Fibroblast of the conjunctiva (primary cell): Measurements from ENCODE around the gene KLHL13.
"Not testable (repeated sequence)": the region's sequence is repeated elsewhere in the genome, so short reads cannot be mapped to it uniquely, and the experiment has no call there.

Experiments
- DNase-seq: peaks from one replicate; pipeline ENCODE4 v3.0.0-alpha.2; 2010; ENCODE audit warnings: low read depth

Gene KLHL13

DNA sequence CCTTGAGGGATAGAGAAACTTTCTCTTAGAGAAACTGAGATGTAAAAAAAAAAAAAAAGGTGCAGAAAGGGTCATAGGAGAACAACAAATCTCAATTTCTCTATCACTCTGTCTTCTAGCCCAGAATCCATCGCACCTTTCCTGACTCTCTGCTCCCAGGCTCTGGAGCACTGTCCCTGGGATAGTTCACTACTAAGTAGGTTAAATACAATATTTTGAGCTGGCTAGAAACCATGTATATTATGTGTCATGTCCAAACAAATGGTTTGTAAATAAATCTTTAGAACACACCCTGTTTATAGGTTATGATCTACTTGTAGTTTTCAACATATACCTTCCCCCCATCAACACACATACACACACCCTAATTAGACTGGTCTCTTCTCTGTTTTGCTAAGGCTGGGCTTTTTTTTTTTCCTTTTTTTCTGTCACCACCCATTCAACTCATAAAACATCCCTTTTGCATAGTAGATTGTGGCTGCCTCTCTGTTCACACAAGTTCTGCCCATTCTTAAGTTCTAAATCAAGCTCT lies 124.4 kb downstream of the KLHL13 start:
- DNase-seq = no peak

DNA sequence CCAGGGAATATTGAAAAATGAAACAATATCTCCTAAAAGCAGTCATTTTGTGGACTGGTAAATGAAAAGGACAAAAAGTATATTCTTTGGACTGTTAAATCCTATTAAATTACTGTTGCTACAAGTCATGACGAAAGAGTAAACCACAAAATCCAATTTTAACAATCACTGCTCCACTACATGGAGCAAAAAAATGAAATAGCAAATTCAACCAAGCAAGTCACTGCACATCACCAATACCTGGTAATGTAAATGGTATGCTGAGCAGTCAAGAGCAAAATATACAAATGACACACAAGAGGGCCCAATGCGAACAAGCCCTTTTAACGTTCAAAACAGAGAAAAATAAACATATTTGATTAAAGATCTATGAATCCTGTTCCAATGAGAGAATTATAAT lies 126.2 kb downstream of the KLHL13 start:
- DNase-seq = no peak

- no peak for DNase-seq
These were observed 127.1 kb downstream of the KLHL13 start for GRCh38 chrX:117989512-117989911.

GRCh38 chrX:117987373-117987772 lies 129.2 kb downstream of the KLHL13 start:
- DNase-seq = peak; percentile 28

GRCh38 chrX:117985241-117985640 lies 131.4 kb downstream of the KLHL13 start:
- DNase-seq = no peak

DNA sequence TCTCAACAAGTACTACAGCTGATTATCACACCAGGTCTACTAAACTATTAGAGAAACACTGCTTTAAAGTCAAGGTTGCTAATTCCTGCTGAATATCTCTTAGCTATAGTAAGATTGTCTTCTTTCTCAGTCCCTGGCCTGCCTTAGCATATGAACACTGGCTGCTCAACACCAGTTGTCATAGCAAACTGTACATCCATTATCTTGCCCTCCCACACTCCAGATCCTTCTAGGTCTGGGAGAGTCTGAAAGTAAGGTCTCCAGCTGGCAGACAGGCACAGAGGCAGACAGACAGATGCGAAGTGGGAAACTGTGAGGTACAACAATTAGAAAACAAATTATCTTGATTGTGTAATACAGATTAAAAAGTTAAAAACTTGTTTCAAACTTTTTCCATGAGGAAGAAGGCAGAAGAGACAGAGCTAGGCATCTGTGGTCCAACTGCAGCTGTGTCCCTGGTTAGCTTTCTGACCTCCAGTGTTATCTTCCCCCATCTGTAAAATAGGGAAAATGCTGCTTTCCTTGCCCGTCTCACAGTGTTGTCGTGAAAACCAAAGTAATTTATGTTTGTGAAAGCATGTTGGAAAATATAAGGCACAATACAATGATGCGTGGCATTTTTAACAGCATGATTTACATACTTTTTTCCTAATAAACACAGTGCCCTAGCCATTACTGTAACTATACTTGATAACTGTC lies 133.8 kb downstream of the KLHL13 start:
- DNase-seq = no peak

GRCh38 chrX:117978402-117978801 lies 138.2 kb downstream of the KLHL13 start:
- DNase-seq = no peak

- DNase-seq = peak; percentile 42
These were observed 139.1 kb downstream of the KLHL13 start for GRCh38 chrX:117977526-117977925.

DNA sequence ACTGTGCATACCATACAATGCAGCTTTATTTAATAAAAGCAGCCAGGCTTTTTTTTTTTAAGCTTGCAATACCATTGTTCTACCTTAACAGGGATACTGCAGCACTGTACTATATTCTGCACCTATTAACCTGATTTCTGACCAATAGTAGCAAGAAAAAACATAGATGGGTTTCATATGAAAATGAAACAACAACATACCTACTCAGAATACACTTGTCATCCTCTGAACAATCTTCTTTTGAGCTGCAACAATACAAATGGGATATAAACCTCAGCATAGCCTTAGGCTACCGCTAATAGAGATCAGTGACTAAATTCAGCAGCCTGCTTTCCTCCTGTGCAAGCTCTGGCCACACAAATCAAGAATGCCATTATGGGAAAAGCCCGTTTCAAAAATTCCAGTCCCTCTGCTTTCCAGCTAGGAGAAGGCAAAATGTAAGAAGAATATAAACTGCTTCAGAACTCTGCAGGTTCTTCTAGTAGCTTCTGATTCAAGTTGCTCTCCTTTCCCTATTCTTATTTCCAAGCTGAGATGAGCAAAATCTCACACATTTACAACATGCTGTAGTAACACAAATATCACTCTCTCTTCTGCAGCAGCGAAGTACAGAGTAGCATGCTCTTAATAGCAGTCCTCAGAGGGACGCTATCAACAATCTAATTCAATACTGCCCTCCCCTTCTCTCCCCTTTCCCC lies 143.4 kb downstream of the KLHL13 start:
- no peak for DNase-seq

GRCh38 chrX:117972711-117973109 lies 143.9 kb downstream of the KLHL13 start:
- peak; percentile 32 for DNase-seq

- no peak for DNase-seq
These were observed 146.8 kb downstream of the KLHL13 start for GRCh38 chrX:117969782-117970181.

DNA sequence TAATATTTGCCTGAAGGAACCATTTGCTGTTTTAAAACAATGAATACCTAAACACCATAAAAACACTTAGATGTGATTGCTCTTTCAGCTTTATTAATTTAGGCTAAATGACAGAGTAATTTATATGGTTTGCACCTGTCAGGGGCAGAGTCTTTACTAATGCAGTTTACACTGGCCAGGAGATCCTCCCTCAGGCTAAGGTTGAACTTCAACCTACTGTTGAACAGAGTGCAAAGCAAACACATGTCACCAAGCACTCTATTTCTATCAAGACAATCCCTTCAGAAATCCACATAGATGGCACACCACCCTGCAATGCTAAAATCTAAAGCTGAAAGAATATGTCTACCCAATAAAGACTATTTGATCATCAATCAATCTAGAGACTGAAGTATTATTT lies 147.3 kb downstream of the KLHL13 start:
- no peak for DNase-seq

DNA sequence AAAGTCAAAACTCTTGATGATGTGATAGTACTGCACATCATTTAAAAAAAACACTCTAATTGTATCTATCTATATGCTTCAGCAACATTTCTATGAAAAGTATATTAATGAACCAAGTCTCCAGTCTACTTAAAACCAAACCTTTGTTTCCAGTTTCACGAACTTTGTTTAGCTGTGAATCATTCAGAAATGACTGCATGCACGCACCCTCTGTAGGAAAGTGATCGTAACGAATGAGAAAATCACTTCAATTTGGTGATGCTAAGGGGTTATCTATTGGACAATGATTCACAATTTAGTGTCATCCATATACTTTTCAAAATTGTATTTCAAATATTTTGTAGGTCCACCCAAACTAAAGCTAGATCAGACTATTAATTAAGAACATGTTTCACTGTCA lies 157.6 kb downstream of the KLHL13 start:
- DNase-seq = no peak

- DNase-seq = no peak
These were observed 159.5 kb downstream of the KLHL13 start for GRCh38 chrX:117957128-117957527.

- not testable (repeated sequence) for DNase-seq
These were observed 177.3 kb downstream of the KLHL13 start for GRCh38 chrX:117939296-117939695.

DNA sequence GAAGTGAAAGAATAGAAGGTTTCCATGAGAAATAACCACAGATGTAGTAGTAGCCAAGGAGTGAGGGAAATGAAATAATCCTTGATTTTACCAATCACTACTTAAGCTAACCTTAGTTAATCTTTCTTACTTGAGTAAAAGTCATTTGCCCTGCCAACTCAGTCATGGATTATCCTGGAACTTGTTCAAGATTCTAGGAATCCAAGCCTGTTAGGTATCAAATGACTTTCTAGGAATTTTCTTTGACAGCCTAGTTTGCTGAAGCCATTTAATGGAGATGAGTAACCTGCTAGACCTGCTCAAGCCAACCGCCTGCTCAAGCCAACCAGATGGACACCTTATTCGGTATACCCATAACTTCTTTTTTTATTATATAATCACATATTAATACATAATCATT lies 180.5 kb downstream of the KLHL13 start:
- no peak for DNase-seq

DNA sequence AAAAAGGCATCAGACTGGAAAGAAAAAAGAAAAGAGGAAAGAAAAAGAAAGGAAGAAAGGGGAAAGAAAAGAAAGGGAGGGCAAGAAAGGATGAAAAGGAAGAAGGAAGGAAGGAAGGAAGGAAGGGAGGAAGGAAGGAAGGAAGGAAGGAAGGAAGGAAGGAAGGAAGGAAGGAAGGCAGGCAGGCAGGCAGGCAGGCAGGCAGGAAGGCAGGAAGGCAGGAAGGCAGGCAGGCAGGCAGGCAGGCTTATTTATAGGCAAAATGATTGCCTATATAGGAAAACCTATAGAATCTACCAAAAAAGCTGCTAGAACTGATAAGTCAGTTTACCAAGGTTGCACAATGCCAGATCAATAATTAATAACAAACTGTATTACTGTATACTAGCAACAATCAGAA lies 186.5 kb downstream of the KLHL13 start:
- not testable (repeated sequence) for DNase-seq

GRCh38 chrX:117919755-117920154 lies 196.9 kb downstream of the KLHL13 start:
- no peak for DNase-seq

DNA sequence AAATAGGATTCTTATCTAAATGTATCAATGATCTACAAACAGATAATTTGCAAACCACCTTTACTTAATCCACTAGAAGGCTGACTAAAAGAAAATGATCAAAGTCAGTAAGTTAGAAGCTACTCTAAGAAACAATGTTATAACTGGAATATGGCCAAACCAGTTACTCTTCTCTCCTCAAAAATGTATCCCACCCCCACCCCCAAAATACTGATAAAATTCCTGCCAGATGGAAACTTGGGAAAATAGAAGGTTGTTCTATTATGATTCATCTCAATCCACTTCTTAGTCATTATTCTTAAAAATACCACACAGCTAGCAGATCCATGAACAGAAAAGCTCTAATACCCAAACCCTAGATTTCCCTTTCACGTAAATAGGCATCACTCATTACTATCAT lies 206.4 kb downstream of the KLHL13 start:
- DNase-seq = no peak

DNA sequence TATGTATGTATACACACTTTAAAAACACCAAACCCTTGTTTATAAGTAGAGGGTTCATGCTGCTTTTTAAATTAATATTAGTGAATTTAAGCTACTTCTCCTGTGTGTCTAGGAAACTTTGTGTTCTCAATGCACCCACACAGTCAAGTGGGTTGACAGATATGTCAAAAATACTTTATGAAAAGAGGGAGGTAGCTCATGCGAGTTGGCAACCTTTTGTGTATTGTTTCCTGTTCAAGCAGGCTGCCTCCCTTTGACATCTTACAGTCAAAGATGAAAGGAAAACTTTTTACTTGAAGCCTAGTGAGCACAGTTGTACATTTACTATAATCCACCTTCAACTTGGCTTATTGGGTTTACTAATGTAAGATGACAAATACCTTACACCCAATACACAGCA lies 218.4 kb downstream of the KLHL13 start:
- DNase-seq = no peak

- no peak for DNase-seq
These were observed 221.2 kb downstream of the KLHL13 start for GRCh38 chrX:117895418-117895817.

GRCh38 chrX:117892469-117892868 lies 224.1 kb downstream of the KLHL13 start:
- DNase-seq = no peak

DNA sequence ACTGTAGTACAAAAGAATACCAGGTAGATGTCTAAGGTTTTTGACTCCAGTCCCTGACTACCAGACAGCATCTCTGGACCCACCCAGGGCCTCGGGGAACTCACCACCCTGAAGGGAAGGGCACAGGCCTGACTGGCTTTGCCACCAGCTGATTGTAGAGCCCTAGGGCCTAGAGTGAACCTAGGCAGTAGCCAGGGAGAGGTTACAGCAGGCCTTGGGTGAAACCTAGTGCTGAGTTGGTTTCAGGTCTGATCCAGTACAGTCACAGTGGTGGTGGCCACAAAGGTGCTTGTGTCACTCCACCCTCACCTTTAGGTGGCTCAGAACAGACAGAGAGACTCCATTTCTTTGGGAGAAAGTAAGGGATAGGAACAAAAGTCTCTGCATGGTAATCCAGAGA lies 244.8 kb downstream of the KLHL13 start:
- no peak for DNase-seq

DNA sequence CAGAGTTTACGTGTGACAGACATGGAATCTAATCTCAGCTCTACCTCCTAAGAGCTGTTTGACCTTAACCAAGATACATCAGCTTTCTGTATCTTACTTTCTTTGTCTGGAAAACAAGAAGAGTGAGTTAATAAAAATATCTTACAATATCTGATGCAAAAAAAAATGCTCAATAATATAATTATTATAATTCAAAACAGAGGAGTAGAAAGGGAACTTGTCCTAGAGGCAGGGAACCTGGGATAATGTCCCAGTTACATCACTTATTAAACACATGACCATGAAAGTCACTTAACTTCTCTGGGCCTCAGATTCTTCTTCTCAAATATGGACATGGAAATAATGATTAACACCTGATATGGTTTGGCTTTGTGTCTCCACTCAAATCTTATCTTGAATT lies 256.1 kb downstream of the KLHL13 start:
- no peak for DNase-seq
